Keratinocyte (primary cell): ENCODE measurements around the gene NLGN1. TPM values are rescaled to one million over a fixed set of nuclear protein-coding genes. Genes with fewer than 3 reads are reported as not detected.

Experiments used
- DNase-seq: peaks from one replicate; pipeline ENCODE4 v3.0.0-alpha.2; 2011; ENCODE audit warnings: low read depth, missing footprints, low spot score
- FAIRE-seq: peaks from 2 replicates; lab custom pipeline; 2011; peaks lifted over from hg19 to GRCh38; lab: Jason Lieb, UNC
- H2AFZ ChIP-seq: 2 replicates; pipeline ENCODE4 v1.6.0; 2012; ENCODE audit warnings: low read length, control low read depth, inconsistent platforms; ENCODE audit not compliant: control insufficient read depth
- H3K27ac ChIP-seq: 2 replicates; pipeline ENCODE4 v1.5.1; 2011; ENCODE audit warnings: low read length; ENCODE audit not compliant: control insufficient read depth, insufficient read depth
- H3K27me3 ChIP-seq: 3 replicates; pipeline ENCODE4 v1.6.0; 2011; ENCODE audit warnings: low read length; ENCODE audit not compliant: control insufficient read depth, insufficient read depth; ENCODE audit errors: extremely low read depth
- H3K36me3 ChIP-seq, 2 experiments: 2 replicates in 1 of 2; 3 replicates in 1 of 2; pipeline ENCODE4 v1.5.1; 2011; ENCODE audit warnings: low read length in 2 of 2, mild to moderate bottlenecking in 1 of 2; ENCODE audit not compliant: control insufficient read depth in 2 of 2, insufficient read depth in 2 of 2; ENCODE audit errors: extremely low read depth in 1 of 2
- H3K4me1 ChIP-seq: 3 replicates; pipeline ENCODE4 v1.5.1; 2011; ENCODE audit warnings: low read length; ENCODE audit not compliant: control insufficient read depth, insufficient read depth; ENCODE audit errors: extremely low read depth
- H3K4me2 ChIP-seq: 3 replicates; pipeline ENCODE4 v1.6.0; 2011; ENCODE audit warnings: low read depth, low read length; ENCODE audit not compliant: control insufficient read depth, insufficient read depth; ENCODE audit errors: extremely low read depth
- H3K4me3 ChIP-seq, 3 experiments: fragments of 200-600 bp in 1 of 3; sonication (generic) in 1 of 3; 2 replicates in 2 of 3; 3 replicates in 1 of 3; pipeline ENCODE4 v1.5.1; 2011 to 2016; ENCODE audit warnings: low read length in 3 of 3, mild to moderate bottlenecking in 3 of 3, control low read depth in 2 of 3, inconsistent platforms in 1 of 3, low read depth in 1 of 3, mixed read lengths in 1 of 3, mixed run types in 1 of 3, moderate library complexity in 1 of 3; ENCODE audit not compliant: control insufficient read depth in 2 of 3, insufficient read depth in 2 of 3; ENCODE audit errors: extremely low read depth in 1 of 3
- H3K79me2 ChIP-seq: 2 replicates; pipeline ENCODE4 v1.6.0; 2012; ENCODE audit warnings: low read length; ENCODE audit not compliant: control insufficient read depth, insufficient read depth
- H3K9ac ChIP-seq: 3 replicates; pipeline ENCODE4 v1.6.0; 2011; ENCODE audit warnings: low read length; ENCODE audit not compliant: control insufficient read depth, insufficient read depth; ENCODE audit errors: extremely low read depth
- H3K9me1 ChIP-seq: 3 replicates; pipeline ENCODE4 v1.6.0; 2011; ENCODE audit warnings: low read length; ENCODE audit not compliant: control insufficient read depth, insufficient read depth; ENCODE audit errors: extremely low read depth
- H3K9me3 ChIP-seq: 2 replicates; pipeline ENCODE4 v1.5.1; 2012; ENCODE audit warnings: low read depth, low read length; ENCODE audit not compliant: control insufficient read depth
- H4K20me1 ChIP-seq: 3 replicates; pipeline ENCODE4 v1.6.0; 2011; ENCODE audit warnings: low read length; ENCODE audit not compliant: control insufficient read depth, insufficient read depth; ENCODE audit errors: extremely low read depth
- EZH2 ChIP-seq: IDR thresholded peaks from one replicate; pipeline ENCODE4 v1.6.1; 2012; ENCODE audit warnings: inconsistent platforms, mild to moderate bottlenecking, low read length, moderate library complexity
- dilution Hi-C: fragments of 300-500 bp; cut with MboI; formaldehyde crosslinking; loops from one replicate; pipeline ENCODE4 v1.7.0; 2020; ENCODE audit warnings: low sequenced_read_pairs; ENCODE audit not compliant: extremely low pct_ligation_motif_present
- polyA plus RNA-seq, 5 experiments: library from polyadenylated mRNA; depleted of rRNA in 3 of 5; stranded (reverse) in 3 of 5; stranded (forward) in 1 of 5; unstranded in 1 of 5; fragments of >200 nt; gene quantifications; 1 replicate in 1 of 5; 2 replicates in 3 of 5; 3 replicates in 1 of 5; pipeline versions ENCODE4 v1.2.1 to v1.2.3, GENCODE V29; 2011 to 2012; ENCODE audit warnings: missing spikeins in 2 of 5, low read depth in 1 of 5, low replicate concordance in 1 of 5
- TF ChIP-seq, protein P1 (sequence below), 3 experiments: IDR thresholded peaks in 1 of 3; conservative IDR thresholded peaks in 1 of 3; optimal IDR thresholded peaks in 1 of 3; 2 replicates in 2 of 3; 3 replicates in 1 of 3; pipeline versions ENCODE3 to v1.5.1; 2011; ENCODE audit warnings: low read length in 3 of 3, mild to moderate bottlenecking in 3 of 3, moderate library complexity in 2 of 3, control low read depth in 1 of 3, inconsistent platforms in 1 of 3; ENCODE audit not compliant: insufficient read depth in 2 of 3; ENCODE audit errors: extremely low read depth in 1 of 3

NLGN1 gene
- polyA plus RNA-seq, 1 donor (not counting 4 experiments of a cell fraction or from before 2014, with no cell fraction given) = not detected

GRCh38 chr3:174331095-174331800 lies 933.7 kb downstream of the NLGN1 start:
- H2AFZ ChIP-seq = no peak overlapping the region
- H4K20me1 ChIP-seq = no peaks in the 10 kb centered on the region
- FAIRE-seq (no peak), DNase-seq (no peak)
- H3K4me2 ChIP-seq = no peak overlapping the region
- H3K27me3 ChIP-seq = no peaks in the 10 kb centered on the region
- H3K4me1 ChIP-seq = no peaks in the 10 kb centered on the region
- no peak overlapping the region for H3K9ac ChIP-seq
- no peak overlapping the region for H3K27ac ChIP-seq
- H3K36me3 ChIP-seq = no peaks in the 10 kb centered on the region
- dilution Hi-C loops = no loop called here
- no peaks in the 10 kb centered on the region for H3K79me2 ChIP-seq
- no peak for TF ChIP-seq EZH2
- no peaks in the 10 kb centered on the region for H3K9me3 ChIP-seq
- H3K9me1 ChIP-seq = no peaks in the 10 kb centered on the region
- no peak overlapping the region for H3K4me3 ChIP-seq

DNA sequence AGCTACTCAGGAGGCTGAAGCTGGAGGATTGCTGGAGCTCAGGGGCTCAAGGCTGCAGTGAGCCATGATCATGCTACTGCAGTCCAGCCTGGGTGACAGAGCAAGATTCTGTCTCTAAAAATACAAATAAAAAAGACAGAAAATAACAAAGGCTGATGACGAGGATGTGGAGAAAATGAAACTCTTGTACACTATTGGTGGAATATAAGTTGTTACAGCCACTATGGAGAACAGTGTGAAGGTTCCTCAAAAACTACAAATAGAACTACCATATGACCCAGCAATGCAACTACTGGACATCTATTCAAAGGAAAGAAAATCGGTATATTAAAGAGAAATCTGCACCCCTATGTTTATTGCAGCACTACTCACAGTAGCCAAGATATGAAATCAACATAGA lies 934.8 kb downstream of the NLGN1 start:
- Histone ChIP-seq H3K4me3 (no peak overlapping the region), H2AFZ (no peak overlapping the region), H3K9ac (no peak overlapping the region), H3K4me1 (no peaks in the 10 kb centered on the region), H3K36me3 (no peaks in the 10 kb centered on the region), H3K4me2 (no peak overlapping the region), H3K27me3 (no peaks in the 10 kb centered on the region), H3K9me1 (no peaks in the 10 kb centered on the region), H3K27ac (no peak overlapping the region), H3K9me3 (no peaks in the 10 kb centered on the region), H3K79me2 (no peaks in the 10 kb centered on the region), H4K20me1 (no peaks in the 10 kb centered on the region)
- FAIRE-seq = no peak
- no peak for DNase-seq
- dilution Hi-C loops = no loop called here
- TF ChIP-seq, protein P1, sequence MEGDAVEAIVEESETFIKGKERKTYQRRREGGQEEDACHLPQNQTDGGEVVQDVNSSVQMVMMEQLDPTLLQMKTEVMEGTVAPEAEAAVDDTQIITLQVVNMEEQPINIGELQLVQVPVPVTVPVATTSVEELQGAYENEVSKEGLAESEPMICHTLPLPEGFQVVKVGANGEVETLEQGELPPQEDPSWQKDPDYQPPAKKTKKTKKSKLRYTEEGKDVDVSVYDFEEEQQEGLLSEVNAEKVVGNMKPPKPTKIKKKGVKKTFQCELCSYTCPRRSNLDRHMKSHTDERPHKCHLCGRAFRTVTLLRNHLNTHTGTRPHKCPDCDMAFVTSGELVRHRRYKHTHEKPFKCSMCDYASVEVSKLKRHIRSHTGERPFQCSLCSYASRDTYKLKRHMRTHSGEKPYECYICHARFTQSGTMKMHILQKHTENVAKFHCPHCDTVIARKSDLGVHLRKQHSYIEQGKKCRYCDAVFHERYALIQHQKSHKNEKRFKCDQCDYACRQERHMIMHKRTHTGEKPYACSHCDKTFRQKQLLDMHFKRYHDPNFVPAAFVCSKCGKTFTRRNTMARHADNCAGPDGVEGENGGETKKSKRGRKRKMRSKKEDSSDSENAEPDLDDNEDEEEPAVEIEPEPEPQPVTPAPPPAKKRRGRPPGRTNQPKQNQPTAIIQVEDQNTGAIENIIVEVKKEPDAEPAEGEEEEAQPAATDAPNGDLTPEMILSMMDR (optimal IDR thresholded peaks at IDR 0.05 in 1 of 3, IDR thresholded peaks at IDR 0.05 in 1 of 3, conservative IDR thresholded peaks at IDR 0.05 in 1 of 3; ENCODE audit: extremely low read depth in 1 of 3, insufficient read depth in 2 of 3, low read length in 3 of 3) = no peak
- no peak for TF ChIP-seq EZH2

GRCh38 chr3:174333640-174334039 lies 936.1 kb downstream of the NLGN1 start:
- Histone ChIP-seq H3K9ac (no peak overlapping the region), H3K27ac (no peak overlapping the region), H3K9me1 (no peaks in the 10 kb centered on the region), H3K4me2 (no peak overlapping the region), H3K27me3 (no peaks in the 10 kb centered on the region), H3K4me3 (no peak overlapping the region), H2AFZ (no peak overlapping the region), H4K20me1 (no peaks in the 10 kb centered on the region), H3K79me2 (no peaks in the 10 kb centered on the region), H3K9me3 (no peaks in the 10 kb centered on the region), H3K4me1 (no peaks in the 10 kb centered on the region), H3K36me3 (no peaks in the 10 kb centered on the region)
- TF ChIP-seq EZH2 = no peak
- TF ChIP-seq, protein P1 (optimal IDR thresholded peaks at IDR 0.05 in 1 of 3, IDR thresholded peaks at IDR 0.05 in 1 of 3, conservative IDR thresholded peaks at IDR 0.05 in 1 of 3; ENCODE audit: extremely low read depth in 1 of 3, insufficient read depth in 2 of 3, low read length in 3 of 3) = no peak
- dilution Hi-C loops = no loop called here
- DNase-seq (no peak), FAIRE-seq (no peak)
